GM10248 (cell line): Measurements from ENCODE around the gene AKAP17A.

Experiments used
- CTCF ChIA-PET: fragments of 300-600 bp; sonication (Branson Sonifier 250); formaldehyde crosslinking; extraction: SDS; loops from one replicate; lab custom pipeline; 2021; ENCODE audit warnings: antibody characterized with exemption; lab: Yijun Ruan, JAX
- POLR2A ChIA-PET: fragments of 350-650 bp; sonication (Branson Sonifier 250); formaldehyde crosslinking; extraction: SDS; loops from one replicate; lab custom pipeline; 2020; ENCODE audit warnings: antibody characterized with exemption; lab: Yijun Ruan, JAX
- DNase-seq: peaks from one replicate; pipeline ENCODE4 v3.0.0; 2012; ENCODE audit errors: extremely low spot score
- CTCF ChIP-seq: IDR thresholded peaks from 2 replicates; pipeline ENCODE4 v1.5.1; 2012; ENCODE audit warnings: mild to moderate bottlenecking, low read depth; ENCODE audit errors: extremely low read depth, missing control alignments, control extremely low read depth

Gene AKAP17A

GRCh38 chrX:1600406-1601050, 9.1 kb downstream of the AKAP17A start:
- ChIA-PET POLR2A (no interaction called here), CTCF (no interaction called here)
- TF ChIP-seq CTCF: no peak
- DNase-seq: no peak

DNA sequence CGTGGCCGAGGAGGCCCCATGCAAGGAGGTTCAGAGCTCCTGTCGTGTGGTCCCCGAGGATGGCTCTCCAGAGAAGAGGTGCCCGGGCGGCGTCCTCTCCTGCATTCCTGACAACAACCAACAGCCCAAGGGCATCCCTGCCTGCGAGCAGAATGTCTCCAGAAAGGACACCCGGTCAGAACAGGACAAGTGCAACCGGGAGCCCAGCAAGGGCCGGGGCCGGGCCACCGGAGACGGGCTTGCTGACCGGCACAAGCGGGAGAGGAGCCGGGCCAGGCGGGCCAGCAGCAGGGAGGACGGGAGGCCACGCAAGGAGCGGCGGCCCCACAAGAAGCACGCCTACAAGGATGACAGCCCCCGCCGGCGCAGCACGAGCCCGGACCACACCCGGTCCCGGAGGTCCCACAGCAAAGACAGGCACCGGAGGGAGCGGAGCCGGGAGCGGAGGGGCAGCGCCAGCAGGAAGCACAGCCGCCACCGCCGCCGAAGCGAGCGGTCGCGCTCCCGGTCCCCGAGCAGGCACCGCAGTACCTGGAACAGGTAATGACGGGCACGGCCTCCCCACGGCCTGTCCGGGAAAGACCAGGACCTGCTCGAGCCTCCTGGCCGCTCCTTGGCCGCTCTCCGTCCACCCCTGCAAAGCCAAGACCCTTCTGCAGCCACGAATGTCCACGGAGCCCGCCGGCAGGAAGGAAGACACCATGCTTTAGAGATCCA, 9.8 kb downstream of the AKAP17A start:
- TF ChIP-seq CTCF: no peak

DNA sequence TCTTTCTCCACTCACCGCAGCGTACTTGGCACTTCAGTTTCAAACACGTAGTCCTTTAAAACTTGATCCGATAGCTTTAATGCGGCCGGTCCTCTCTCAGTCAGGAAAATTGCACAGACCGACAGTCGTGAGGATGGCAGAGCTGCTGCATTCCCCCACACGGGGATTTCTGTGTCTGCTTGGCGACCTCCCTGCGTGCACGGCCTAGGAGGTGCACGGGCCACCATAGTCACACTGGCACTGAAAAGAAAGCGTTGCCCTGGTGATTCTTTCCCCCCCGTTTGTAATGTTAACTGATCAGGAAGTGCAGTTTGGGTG, 10.3 kb downstream of the AKAP17A start:
- no peak for TF ChIP-seq CTCF
- no peak for DNase-seq
- POLR2A ChIA-PET: no interaction called here
- CTCF ChIA-PET: no interaction called here

More for the DNA sequence above, 9.8 kb downstream of the AKAP17A start:
- no peak for DNase-seq
- POLR2A ChIA-PET: no interaction called here
- CTCF ChIA-PET: no interaction called here

GRCh38 chrX:1602299-1602698, 10.9 kb downstream of the AKAP17A start:
- TF ChIP-seq CTCF: no peak
- no peak for DNase-seq
- CTCF ChIA-PET: no interaction called here
- POLR2A ChIA-PET: no interaction called here

DNA sequence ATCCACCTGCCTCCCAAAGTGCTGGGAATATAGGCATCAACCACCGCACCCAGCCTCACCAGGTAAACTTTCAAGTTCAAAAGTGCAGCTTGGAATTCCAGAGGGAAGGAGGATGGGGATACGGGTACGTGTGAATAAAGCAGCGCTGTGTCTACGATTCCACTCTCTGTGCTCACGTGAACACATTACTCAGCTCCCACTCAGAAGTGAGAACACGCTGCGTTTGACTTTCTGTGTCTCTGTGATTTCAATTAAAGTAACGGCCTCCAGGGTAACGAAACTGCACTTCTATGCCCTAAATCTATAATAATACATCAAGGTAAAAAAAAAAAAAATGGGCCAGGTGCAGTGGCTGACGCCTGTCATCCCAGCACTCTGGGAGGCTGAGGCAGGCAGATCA, 15.1 kb downstream of the AKAP17A start:
- no peak for DNase-seq
- CTCF ChIA-PET: no interaction called here
- no peak for TF ChIP-seq CTCF
- POLR2A ChIA-PET: no interaction called here

GRCh38 chrX:1609311-1609710, 17.9 kb downstream of the AKAP17A start:
- no peak for TF ChIP-seq CTCF
- POLR2A ChIA-PET: no interaction called here
- no peak for DNase-seq
- CTCF ChIA-PET: no interaction called here

DNA sequence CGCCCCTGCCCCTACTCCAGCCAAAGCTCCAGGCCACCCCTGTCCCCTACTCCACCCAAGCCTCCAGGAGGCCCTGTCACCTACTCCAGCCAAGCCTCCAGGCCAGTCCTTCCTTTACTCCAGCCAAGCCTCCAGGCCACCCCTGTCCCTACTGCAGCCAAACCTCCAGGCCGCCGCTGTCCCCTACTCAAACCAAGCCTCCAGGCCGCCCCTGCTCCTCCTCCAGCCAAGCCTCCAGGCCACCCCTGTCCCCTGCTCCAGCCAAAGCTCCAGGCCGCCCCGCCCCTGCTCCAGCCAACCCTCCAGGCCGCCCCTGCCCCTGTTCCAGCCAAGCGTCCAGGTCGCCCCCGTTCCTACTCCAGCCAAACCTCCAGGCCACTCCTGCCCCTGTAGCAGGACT, 18.4 kb downstream of the AKAP17A start:
- CTCF ChIA-PET: no interaction called here
- POLR2A ChIA-PET: no interaction called here
- no peak for TF ChIP-seq CTCF
- no peak for DNase-seq
